GM12875 (cell line): ENCODE results near the gene ACSM2A.
"Not testable (repeated sequence)": the region's sequence is repeated elsewhere in the genome, so short reads cannot be mapped to it uniquely, and the experiment has no call there.

Source experiments
- H3K4me3 ChIP-seq: one replicate; pipeline ENCODE4 v1.5.1; 2011; ENCODE audit warnings: low read depth, low read length, control low read depth
- CTCF ChIP-seq: IDR thresholded peaks from 2 replicates; pipeline ENCODE4 v1.5.1; 2011; ENCODE audit warnings: low read depth, mild to moderate bottlenecking, control low read depth, inconsistent platforms, low read length, moderate library complexity, borderline replicate concordance; ENCODE audit not compliant: insufficient read depth

ACSM2A gene

GRCh38 chr16:20477188-20477744, 25.9 kb downstream of the ACSM2A start:
- H3K4me3 ChIP-seq, result not testable (repeated sequence)

- H3K4me3 ChIP-seq, result not testable (repeated sequence)
These were observed 32.7 kb downstream of the ACSM2A start for GRCh38 chr16:20483989-20484388.

- TF ChIP-seq CTCF, result no peak
- H3K4me3 ChIP-seq, result no peak overlapping the region
These were observed 33.4 kb downstream of the ACSM2A start for GRCh38 chr16:20484726-20485125.

- no peak for TF ChIP-seq CTCF
- H3K4me3 ChIP-seq, result no peak overlapping the region
These were observed 34.1 kb downstream of the ACSM2A start for GRCh38 chr16:20485408-20485807.

- not testable (repeated sequence) for H3K4me3 ChIP-seq
These were observed 39.7 kb downstream of the ACSM2A start for GRCh38 chr16:20490994-20491393.

- H3K4me3 ChIP-seq, result not testable (repeated sequence)
These were observed 40.1 kb downstream of the ACSM2A start for GRCh38 chr16:20491448-20491847.

- no peak overlapping the region for H3K4me3 ChIP-seq
- TF ChIP-seq CTCF, result no peak
These were observed 53.1 kb downstream of the ACSM2A start for GRCh38 chr16:20504418-20504817.

GRCh38 chr16:20507280-20507679, 56.0 kb downstream of the ACSM2A start:
- no peak for TF ChIP-seq CTCF

GRCh38 chr16:20510323-20510722, 59.0 kb downstream of the ACSM2A start:
- H3K4me3 ChIP-seq, result no peak overlapping the region
- no peak for TF ChIP-seq CTCF

More at GRCh38 chr16:20507280-20507679, 56.0 kb downstream of the ACSM2A start:
- no peak overlapping the region for H3K4me3 ChIP-seq
